HG02610 (cell line): ENCODE data around the gene PDE4D.

Experiments used
- ATAC-seq: cut with Tn5 transposase; IDR thresholded peaks from one replicate; pipeline ENCODE4 v1.9.1; 2021; ENCODE audit warnings: mild to moderate bottlenecking, moderate library complexity; ENCODE audit not compliant: unreplicated experiment

Gene PDE4D

DNA sequence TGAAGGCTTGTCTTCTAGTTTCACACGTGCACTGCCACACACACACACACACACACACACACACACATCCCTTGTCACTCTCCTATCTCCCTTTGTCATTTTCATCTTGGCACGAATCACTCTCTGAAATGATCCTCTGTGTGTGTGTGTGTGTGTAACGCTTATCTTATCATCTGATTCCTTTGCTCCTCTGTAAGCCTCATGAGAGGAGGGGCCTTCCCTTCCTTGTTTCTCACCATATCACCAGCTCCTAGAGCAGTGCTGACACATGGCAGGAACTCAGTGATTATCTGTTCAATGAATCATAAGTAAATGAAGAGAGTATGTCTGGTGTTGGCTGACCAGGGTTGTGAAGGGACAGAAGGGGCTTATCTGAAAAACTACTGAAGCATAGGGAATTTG is 53.3 kb downstream of the PDE4D start:
- ATAC-seq = no peak

DNA sequence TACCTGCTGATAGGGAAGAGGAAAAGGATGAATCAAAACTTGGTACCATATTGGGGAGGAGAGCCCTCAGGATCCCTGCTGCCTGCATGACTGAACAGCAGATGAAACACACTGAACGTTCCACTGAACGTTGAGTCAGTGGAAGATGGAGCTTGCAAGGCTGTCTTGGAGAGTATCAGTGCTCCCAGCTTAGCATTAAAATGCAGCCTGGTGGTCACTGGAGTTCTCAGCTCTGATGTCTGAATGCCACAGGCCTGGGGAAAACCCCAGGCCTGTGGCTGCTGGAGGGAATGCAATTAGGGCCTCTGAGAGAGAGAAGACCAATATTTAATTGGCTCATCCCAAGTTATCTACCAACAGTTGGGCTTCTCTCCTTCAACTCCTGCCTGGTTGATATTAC is 54.5 kb downstream of the PDE4D start:
- no peak for ATAC-seq

DNA sequence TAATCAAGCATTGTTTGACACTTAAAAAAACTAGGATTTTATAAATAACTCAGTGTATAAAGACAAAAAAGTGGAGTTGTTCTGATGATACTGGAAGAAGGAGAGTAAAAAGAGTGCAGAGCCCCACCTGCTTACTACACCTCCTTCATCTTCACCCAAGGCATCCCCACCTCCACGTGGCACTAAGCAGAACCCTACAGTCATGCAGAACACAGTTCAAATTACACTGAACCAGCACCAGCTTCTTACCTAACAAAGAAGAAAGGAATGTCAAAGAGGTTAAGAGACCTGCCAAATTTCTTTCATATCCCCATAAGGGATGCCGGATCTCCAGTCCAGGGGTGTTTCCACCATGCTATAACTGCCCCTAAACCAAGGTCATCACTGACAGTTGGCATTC is 55.5 kb downstream of the PDE4D start:
- ATAC-seq = no peak

DNA sequence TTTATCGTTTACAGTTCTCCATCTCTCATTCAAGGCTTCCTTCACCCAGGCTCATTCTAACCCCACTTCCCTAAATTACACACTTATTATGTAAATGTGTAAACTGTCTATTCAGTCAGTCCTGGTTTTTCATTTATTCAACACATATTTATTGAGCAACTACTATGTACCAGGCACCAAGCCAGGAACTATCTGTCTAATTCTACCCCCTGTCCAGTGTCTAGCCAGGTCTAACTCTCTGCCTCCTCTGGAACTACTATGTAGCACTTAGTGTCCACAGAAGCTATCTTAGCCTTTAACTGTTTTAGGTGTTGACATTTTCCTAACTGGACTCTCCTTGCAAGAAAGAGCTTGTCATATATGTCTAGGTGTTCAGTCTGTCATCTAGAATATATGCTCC is 56.5 kb downstream of the PDE4D start:
- ATAC-seq = no peak

DNA sequence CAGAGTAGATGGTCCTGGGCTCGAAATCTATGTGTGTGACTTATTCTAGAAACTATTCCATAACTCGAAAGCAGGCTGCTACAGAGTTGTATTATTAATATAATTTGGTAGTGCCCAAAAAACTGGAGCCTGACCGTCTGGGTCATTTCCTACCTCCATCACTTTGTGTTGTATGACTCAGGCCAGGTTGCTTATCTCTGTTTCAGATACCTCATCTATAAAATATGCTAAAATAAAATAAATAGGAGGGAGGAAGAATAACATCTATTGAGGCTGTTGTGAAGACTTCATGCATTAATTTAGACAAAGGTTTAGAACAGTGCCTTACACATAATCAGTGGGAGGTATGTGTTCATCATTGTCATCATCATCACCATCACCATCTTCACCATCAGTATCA is 57.7 kb downstream of the PDE4D start:
- no peak for ATAC-seq

DNA sequence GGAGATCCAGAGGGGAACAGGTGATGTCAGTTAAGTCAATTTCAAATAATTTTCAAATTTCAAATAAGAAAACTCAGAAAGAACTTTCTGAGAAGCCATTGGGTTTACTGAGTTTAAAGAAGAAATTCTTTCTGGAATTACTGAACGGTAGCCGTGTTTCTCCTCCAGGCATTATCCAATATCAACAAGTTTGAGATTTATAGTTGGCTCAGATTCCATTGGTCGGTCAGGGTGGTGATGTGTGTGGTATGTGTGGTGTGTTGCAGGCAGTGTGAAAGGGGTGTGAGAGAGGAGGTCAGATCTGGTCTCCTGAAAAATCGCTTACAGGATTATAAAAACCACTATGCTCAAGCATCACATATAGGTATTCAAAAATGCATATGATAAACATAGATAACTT is 60.1 kb downstream of the PDE4D start:
- ATAC-seq = no peak

GRCh38 chr5:59832577-59833301 is 60.8 kb downstream of the PDE4D start:
- ATAC-seq = no peak

DNA sequence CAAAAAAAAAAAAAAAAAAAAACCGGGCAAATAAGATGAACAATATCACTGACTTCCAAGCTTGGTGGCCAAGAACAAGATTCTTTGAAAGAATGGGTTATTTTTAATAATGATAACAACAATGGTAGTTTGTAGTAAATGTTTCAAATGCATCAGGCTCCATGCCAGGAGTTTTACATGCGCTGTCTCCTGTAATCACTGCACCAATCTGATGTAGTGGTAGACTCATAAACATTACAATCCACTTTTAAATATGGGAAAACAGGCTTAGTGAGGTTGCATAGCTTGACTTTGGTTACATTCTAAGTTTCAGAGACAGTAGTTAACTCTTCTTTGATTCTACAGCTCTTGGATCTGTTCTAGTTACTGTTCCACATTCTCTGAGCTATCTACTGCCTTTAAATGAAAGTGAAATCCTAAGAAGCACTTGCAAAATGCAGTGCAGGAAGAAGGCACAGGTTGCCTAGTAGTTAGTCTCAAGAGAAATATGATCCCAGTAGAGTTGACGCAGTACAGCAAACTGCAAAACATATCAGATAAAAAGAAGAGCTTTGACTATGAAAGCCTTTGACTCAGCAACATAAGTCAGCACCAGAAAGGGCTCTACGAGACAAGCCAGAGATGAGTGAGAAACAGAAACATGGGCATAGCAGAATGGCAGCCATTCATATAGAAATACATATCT is 62.1 kb downstream of the PDE4D start:
- ATAC-seq = no peak

GRCh38 chr5:59830536-59831200 is 62.9 kb downstream of the PDE4D start:
- ATAC-seq = no peak

GRCh38 chr5:59829922-59830321 is 63.6 kb downstream of the PDE4D start:
- no peak for ATAC-seq

GRCh38 chr5:59829386-59829785 is 64.1 kb downstream of the PDE4D start:
- ATAC-seq = no peak

DNA sequence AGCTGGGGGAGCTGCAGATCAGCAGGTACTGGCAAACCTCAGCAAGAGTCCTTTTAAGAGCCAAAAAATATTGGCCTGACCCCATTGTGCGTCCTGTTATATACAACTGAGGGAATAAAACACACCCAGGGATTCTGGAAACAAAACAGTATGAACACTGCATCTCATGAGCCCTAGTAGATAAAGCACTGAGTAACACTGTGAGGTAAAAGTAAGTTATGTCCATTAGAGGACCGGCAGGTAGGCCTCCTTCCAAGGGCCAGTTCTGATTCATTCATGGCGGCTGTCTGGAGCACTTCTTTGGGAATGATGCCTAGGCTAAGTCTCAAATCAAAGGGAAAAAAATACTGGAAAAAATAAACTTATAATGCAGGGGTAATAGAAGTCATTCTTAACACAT is 64.9 kb downstream of the PDE4D start:
- no peak for ATAC-seq

- no peak for ATAC-seq
These were observed 66.5 kb downstream of the PDE4D start for GRCh38 chr5:59826996-59827395.

- no peak for ATAC-seq
These were observed 70.1 kb downstream of the PDE4D start for GRCh38 chr5:59823420-59823819.

DNA sequence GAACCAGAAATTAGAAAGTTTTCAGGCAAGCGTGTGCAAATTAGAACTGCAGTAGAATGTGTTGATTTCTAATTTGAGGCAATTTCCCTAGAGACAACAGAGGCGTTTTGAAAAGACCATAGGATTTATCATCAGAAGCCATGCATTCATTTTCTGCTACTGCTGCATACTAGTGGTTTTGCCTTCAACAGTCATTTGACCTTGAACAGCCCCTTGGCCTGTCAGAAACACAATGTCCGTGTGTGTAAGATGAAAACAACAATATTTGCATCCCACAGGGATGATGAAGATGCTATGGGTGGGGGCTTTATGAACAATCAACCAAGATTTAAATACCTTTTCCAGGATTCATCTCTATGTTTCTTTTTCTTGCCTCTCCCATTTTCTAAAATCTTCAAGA is 73.7 kb downstream of the PDE4D start:
- no peak for ATAC-seq

DNA sequence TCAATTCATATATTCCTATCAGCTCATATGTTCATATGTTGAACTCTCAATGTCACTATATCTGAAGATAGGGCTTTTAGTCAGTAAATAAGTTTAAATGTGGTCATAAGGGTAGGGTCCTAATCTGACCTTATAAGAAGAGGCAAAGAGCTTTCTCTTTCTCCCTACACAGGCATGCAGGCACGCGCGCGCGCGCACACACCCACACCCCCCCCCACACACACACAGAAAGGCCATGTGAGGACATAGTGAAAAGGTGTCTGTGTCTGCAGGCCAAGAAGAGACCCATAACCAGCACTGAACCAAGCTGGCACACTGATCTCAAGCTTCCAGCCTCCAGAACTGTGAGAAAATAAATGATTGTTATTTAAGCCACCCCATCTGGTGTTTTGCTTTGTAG is 76.0 kb downstream of the PDE4D start:
- no peak for ATAC-seq

- ATAC-seq = no peak
These were observed 76.7 kb downstream of the PDE4D start for GRCh38 chr5:59816654-59817300.

GRCh38 chr5:59814537-59814872 is 79.0 kb downstream of the PDE4D start:
- no peak for ATAC-seq

- no peak for ATAC-seq
These were observed 79.6 kb downstream of the PDE4D start for GRCh38 chr5:59813761-59814536.

DNA sequence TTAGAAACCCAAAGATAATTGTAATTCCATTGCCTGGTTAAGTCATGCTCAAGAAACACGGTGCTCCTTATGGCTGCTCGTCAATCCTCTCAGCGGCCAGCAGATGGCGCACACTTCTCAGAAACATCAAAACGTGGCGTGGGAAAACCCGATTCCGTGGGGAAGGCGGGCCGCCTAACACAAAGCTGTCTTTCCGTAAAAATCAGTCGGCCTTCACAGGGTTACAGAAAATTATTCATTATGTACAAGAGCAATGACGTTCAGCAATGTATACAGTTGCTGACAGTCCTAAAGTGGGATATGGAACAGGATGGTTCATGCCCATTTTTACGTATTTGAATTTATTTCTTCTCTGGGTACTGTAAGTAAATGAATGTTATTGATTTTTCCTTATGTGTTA is 83.5 kb downstream of the PDE4D start:
- ATAC-seq = peak; percentile 66

DNA sequence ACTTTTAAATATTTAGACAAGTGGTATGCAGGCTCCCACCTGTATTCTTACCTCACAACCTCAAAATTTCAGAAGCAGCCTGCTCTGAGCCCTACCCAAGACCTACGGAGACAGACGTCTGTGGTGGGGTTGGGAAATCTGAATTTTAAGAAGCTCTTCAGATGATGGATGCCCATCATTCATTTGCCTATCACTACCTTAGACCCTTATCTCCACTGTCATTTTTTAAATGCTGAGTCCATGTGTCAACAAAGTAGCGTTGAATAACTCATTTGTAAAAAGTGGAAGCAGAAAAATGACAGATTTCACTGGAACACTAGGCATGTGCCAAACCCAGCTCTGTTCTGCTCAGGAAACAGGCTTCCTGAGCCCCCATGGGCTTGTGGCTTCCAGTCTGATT is 85.7 kb downstream of the PDE4D start:
- no peak for ATAC-seq
